Upper lobe of left lung (tissue), 6 donors: ENCODE measurements around the gene AKAP6. TPM values are rescaled to one million over a fixed set of nuclear protein-coding genes. Genes with fewer than 3 reads are reported as not detected.
"Not testable (repeated sequence)": the region's sequence is repeated elsewhere in the genome, so short reads cannot be mapped to it uniquely, and the experiment has no call there.

Source experiments
- ATAC-seq, 2 donors: fragments of 200-7000 bp; cut with Tn5 transposase; one replicate each; pipeline ENCODE4 v1.9.1; 2022; ENCODE audit warnings: mild to moderate bottlenecking in 2 of 2, moderate library complexity in 2 of 2; ENCODE audit not compliant: low FRiP score in 2 of 2
- DNase-seq, 2 donors: peaks; one replicate each; pipeline ENCODE4 v3.0.0-alpha.2; 2019 to 2020
- H3K27ac ChIP-seq, 4 donors: fragments of 200-600 bp; sonication (generic); one replicate each; pipeline ENCODE4 v1.5.1; 2016 to 2019
- H3K27me3 ChIP-seq, 4 donors: fragments of 200-600 bp; sonication (generic); one replicate each; pipeline ENCODE4 v1.5.1; 2017 to 2019
- H3K36me3 ChIP-seq, 4 donors: fragments of 200-600 bp; sonication (generic); one replicate each; pipeline ENCODE4 v1.5.1; 2016 to 2019
- H3K4me1 ChIP-seq, 4 donors: fragments of 200-600 bp; sonication (generic); one replicate each; pipeline ENCODE4 v1.5.1; 2018 to 2019
- H3K4me3 ChIP-seq, 4 donors: fragments of 200-600 bp; sonication (generic); one replicate each; pipeline ENCODE4 v1.5.1; 2017 to 2019; ENCODE audit warnings: mild to moderate bottlenecking in 2 of 4, moderate library complexity in 1 of 4
- H3K9me3 ChIP-seq, 4 donors: fragments of 200-600 bp; sonication (generic); one replicate each; pipeline ENCODE4 v1.5.1; 2018 to 2019
- CTCF ChIP-seq, 6 experiments: fragments of 450-650 bp in 4 of 6; fragments of 200-600 bp in 2 of 6; sonication (generic) in 2 of 6; IDR thresholded peaks; one replicate each; pipeline ENCODE4 v1.5.1; 2016 to 2019; ENCODE audit warnings: antibody characterized with exemption in 6 of 6
- EP300 ChIP-seq, 4 donors: sonication (generic); formaldehyde crosslinking; IDR thresholded peaks; one replicate each; pipeline ENCODE4 v1.5.1; 2017; ENCODE audit warnings: antibody characterized with exemption in 4 of 4, control low read depth in 2 of 4
- POLR2A ChIP-seq, 4 donors: fragments of 450-650 bp; IDR thresholded peaks; one replicate each; pipeline ENCODE4 v1.5.1; 2016 to 2017; ENCODE audit warnings: antibody characterized with exemption in 4 of 4, mild to moderate bottlenecking in 2 of 4
- POLR2AphosphoS5 ChIP-seq, 2 donors: sonication (generic); formaldehyde crosslinking; IDR thresholded peaks; one replicate each; pipeline ENCODE4 v1.5.1; 2017; ENCODE audit warnings: antibody characterized with exemption in 2 of 2
- WGBS, 2 donors: methylation state at CpG; one replicate each; pipeline ENCODE4 v1.1.5; 2017 to 2018; 5-methylcytosine and 5-hydroxymethylcytosine counted together
- total RNA-seq, 6 donors: library from RNA; depleted of rRNA in 4 of 6; stranded (reverse); fragments of >200 nt in 4 of 6; gene quantifications; one replicate each; pipeline versions ENCODE4 v1.1.0 to v1.2.1, GENCODE V29; 2016 to 2021
- donor health status: DM: no; HTN: no; CAD: no; lungs with moderate emphysema.
- donor health status: DM: no; HTN: yes; CAD: no; lungs with severe emphysema.

The AKAP6 gene
- total RNA-seq, 6 donors from 2014 or later: 6.2 to 27.7 (median 10.7) TPM

DNA sequence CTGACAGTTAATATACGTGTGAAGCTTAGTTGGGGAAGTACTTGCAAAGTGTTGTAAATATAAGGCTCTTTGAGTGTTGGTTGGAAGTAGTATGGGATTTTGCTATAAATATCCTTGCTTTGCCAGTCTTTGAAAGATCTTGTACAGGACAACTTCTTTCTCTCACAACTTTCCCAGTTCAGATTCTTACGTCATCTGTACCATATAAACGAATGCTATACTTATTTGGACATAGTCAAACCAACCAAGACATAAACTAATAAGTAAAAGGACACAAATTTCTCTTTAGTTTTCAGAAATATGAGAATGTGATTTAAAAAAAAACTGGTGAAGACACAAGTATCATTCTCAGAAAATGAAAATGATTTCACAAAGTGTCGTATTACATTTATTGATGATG lies 456.5 kb downstream of the AKAP6 start:
- no peak for TF ChIP-seq POLR2A (IDR thresholded peaks at IDR 0.05)
- TF ChIP-seq CTCF (IDR thresholded peaks at IDR 0.05): no peak
- no peak for TF ChIP-seq POLR2AphosphoS5 (IDR thresholded peaks at IDR 0.05)
- no peak for TF ChIP-seq EP300 (IDR thresholded peaks at IDR 0.05)
- ATAC-seq (no peak), DNase-seq (no peak)
- no peak overlapping the region for H3K4me3 ChIP-seq
- H3K27ac ChIP-seq: no peak overlapping the region
- 66 to 69% methylated on average over 4 of the region's 4 CpGs for WGBS, 2 donors
- H3K9me3 ChIP-seq: no peaks in the 10 kb centered on the region
- H3K36me3 ChIP-seq: no peaks in the 10 kb centered on the region
- no peaks in the 10 kb centered on the region for H3K4me1 ChIP-seq
- H3K27me3 ChIP-seq: no peaks in the 10 kb centered on the region

DNA sequence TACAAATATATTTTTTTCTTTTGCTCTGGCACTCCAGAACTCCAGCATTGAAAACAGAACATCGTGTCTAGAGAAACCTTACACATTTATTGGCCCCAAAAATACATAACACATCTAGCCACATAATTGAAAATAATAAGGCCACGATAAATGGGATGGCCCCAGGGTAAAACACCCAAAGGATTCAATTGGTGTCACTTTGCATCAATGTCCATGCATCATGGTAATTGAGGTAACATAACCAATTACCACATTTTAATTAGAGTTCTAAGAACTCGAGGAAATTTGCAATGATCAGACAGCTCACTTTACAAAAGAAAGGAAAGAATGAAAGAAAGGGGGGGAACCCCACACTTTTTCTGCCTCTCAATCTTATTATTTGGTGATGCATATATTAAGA lies 457.8 kb downstream of the AKAP6 start:
- no peak for ATAC-seq
- TF ChIP-seq POLR2AphosphoS5 (IDR thresholded peaks at IDR 0.05) (no peak), CTCF (IDR thresholded peaks at IDR 0.05) (no peak), POLR2A (IDR thresholded peaks at IDR 0.05) (no peak), EP300 (IDR thresholded peaks at IDR 0.05) (no peak)
- WGBS, 2 donors: 70 to 85% methylated on average over 3 of the region's 3 CpGs

DNA sequence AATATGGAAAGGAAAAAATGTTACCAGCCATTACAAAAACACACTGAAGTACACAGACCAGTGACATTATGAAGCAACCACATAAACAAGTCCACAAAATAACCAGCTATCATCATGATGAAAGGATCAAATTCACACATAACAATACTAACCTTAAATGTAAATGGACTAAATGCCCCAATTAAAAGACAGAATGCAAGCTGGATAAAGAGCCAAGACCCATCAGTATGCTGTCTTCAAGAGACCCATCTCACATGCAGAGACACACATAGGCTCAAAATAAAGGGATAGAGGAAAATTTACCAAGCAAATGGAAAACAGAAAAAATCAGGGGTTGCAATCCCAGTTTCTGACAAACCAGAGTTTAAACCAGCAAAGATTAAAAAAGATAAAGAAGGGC lies 463.9 kb downstream of the AKAP6 start:
- not testable (repeated sequence) for ATAC-seq, H3K27me3 ChIP-seq
- peaks cover 0 to 18% (median 3%) of the 10 kb centered on the region in 4 donors for H3K9me3 ChIP-seq

More for the DNA sequence above, 457.8 kb downstream of the AKAP6 start:
- H3K27me3 ChIP-seq: no peaks in the 10 kb centered on the region
- no peak for DNase-seq
- no peak overlapping the region for H3K4me3 ChIP-seq
- no peak overlapping the region for H3K27ac ChIP-seq
- H3K4me1 ChIP-seq: no peaks in the 10 kb centered on the region
- H3K9me3 ChIP-seq: peaks cover 0 to 2% (median 0%) of the 10 kb centered on the region in 4 donors
- H3K36me3 ChIP-seq: no peaks in the 10 kb centered on the region

DNA sequence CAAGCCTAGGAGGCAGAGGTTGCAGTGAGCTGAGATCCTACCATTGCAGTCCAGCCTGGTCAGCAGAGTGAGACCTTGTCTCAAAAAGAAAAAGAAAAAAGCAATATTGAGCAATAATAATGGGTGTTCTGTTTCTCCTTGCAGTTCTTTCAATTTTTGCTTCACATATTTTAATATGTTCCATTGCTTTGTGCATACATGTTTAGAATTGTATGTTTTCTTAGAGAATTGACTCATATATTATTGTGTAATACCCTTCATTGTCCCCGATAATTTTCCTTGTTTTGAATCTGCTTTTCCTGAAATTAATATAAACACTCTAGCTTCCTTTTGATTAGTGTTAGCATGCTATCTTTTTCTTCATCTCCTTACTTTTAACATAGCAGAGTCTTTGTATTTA lies 471.2 kb downstream of the AKAP6 start:
- Histone ChIP-seq H3K36me3 (no peaks in the 10 kb centered on the region), H3K27me3 (no peaks in the 10 kb centered on the region), H3K27ac (no peak overlapping the region), H3K9me3 (peaks cover 13 to 33% (median 21%) of the 10 kb centered on the region in 4 donors), H3K4me1 (no peaks in the 10 kb centered on the region), H3K4me3 (no peak overlapping the region)
- WGBS, 2 donors: 67 to 73% methylated on average over 1 of the region's 1 CpG
- no peak for DNase-seq
- no peak for ATAC-seq
- no peak for TF ChIP-seq CTCF (IDR thresholded peaks at IDR 0.05)
- no peak for TF ChIP-seq POLR2AphosphoS5 (IDR thresholded peaks at IDR 0.05)
- TF ChIP-seq EP300 (IDR thresholded peaks at IDR 0.05): no peak
- TF ChIP-seq POLR2A (IDR thresholded peaks at IDR 0.05): no peak

More for the DNA sequence above, 463.9 kb downstream of the AKAP6 start:
- not testable (repeated sequence) for H3K36me3 ChIP-seq, DNase-seq, H3K4me1 ChIP-seq, H3K4me3 ChIP-seq, H3K27ac ChIP-seq

- Histone ChIP-seq H3K27ac (no peak overlapping the region), H3K36me3 (no peaks in the 10 kb centered on the region), H3K4me1 (no peaks in the 10 kb centered on the region), H3K4me3 (no peak overlapping the region), H3K9me3 (peaks cover 13 to 35% (median 21%) of the 10 kb centered on the region in 4 donors), H3K27me3 (no peaks in the 10 kb centered on the region)
- ATAC-seq (no peak), DNase-seq (no peak)
- WGBS, 2 donors: 86 to 91% methylated on average over 1 of the region's 1 CpG
- no peak for TF ChIP-seq POLR2A (IDR thresholded peaks at IDR 0.05)
- no peak for TF ChIP-seq CTCF (IDR thresholded peaks at IDR 0.05)
- no peak for TF ChIP-seq EP300 (IDR thresholded peaks at IDR 0.05)
- no peak for TF ChIP-seq POLR2AphosphoS5 (IDR thresholded peaks at IDR 0.05)
Measured at GRCh38 chr14:32802295-32802694, 473.2 kb downstream of the AKAP6 start.
